HFF-Myc (cell line): ENCODE measurements around the gene RPL10A.

Source experiments
- DNase-seq: peaks from one replicate; pipeline ENCODE4 v3.0.0-alpha.2; 2011; ENCODE audit warnings: low read depth; ENCODE audit errors: extremely low read depth
- H3K4me3 ChIP-seq: replicated peaks from 2 replicates; pipeline ENCODE4 v1.5.1; 2011; ENCODE audit warnings: low read depth, mild to moderate bottlenecking, control low read depth, low read length
- TF ChIP-seq, protein P1 (sequence below): IDR thresholded peaks from 2 replicates; pipeline ENCODE4 v1.5.1; 2012; ENCODE audit warnings: mild to moderate bottlenecking, low read depth, low read length, control low read depth; ENCODE audit errors: missing control alignments

The RPL10A gene

DNA sequence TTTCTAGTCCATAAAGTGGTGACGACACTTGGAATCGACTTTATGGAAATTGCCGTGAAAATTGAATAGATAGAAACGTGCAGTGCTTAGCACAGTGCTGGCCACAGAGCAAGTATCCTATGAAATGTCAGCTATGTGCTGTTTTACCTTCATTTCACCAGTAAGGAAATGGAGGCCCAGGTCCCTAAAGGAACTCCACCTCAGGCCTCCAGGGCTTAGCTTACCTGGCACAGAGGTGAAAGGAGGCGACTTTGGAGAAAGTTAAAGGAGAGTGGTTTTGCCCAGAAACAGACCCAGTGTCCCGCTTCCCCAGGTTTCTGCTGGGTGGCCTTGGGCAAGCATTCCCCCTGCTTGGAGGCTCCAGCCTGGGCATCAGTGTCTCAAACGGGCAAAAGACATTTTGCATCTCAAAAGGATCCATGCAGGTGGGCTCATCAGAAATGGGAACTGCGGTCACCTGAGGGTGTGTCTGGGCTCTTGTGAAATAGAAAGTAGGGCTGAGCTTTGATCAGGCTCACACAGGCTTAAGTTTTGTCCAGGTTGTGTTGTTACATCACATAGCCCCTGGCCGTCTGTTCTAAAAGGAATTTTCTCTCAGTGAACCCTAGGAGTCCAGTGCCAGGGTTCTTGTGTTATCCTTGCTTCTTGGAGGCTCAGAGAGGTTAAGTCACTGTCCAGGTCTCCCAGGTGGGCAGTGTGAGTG is 51.3 kb downstream of the RPL10A start:
- H3K4me3 ChIP-seq = no peak overlapping the region
- no peak for DNase-seq
- TF ChIP-seq, protein P1, sequence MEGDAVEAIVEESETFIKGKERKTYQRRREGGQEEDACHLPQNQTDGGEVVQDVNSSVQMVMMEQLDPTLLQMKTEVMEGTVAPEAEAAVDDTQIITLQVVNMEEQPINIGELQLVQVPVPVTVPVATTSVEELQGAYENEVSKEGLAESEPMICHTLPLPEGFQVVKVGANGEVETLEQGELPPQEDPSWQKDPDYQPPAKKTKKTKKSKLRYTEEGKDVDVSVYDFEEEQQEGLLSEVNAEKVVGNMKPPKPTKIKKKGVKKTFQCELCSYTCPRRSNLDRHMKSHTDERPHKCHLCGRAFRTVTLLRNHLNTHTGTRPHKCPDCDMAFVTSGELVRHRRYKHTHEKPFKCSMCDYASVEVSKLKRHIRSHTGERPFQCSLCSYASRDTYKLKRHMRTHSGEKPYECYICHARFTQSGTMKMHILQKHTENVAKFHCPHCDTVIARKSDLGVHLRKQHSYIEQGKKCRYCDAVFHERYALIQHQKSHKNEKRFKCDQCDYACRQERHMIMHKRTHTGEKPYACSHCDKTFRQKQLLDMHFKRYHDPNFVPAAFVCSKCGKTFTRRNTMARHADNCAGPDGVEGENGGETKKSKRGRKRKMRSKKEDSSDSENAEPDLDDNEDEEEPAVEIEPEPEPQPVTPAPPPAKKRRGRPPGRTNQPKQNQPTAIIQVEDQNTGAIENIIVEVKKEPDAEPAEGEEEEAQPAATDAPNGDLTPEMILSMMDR = no peak
